ENCODE results near the gene CLCN7. TPM values are rescaled to one million over a fixed set of nuclear protein-coding genes. Genes with fewer than 3 reads are reported as not detected.

Gene CLCN7
- total RNA-seq = 50.6 and 91.4 TPM in 2 replicates

GRCh38 chr16:1474796-1475551, at the start of gene CLCN7:
TSS of gene CLCN7 (minus strand) at chr16:1475028. CDS start at chr16:1474974, 54 bp downstream.

GRCh38 chr16:1492923-1493745, 18.3 kb upstream of the CLCN7 start, which contains the start of gene TELO2:
TSS of gene TELO2 (plus strand) at chr16:1493360. CDS start at chr16:1494282, 922 bp downstream.

GRCh38 chr16:1488619-1489018, 13.8 kb upstream of the CLCN7 start, which contains the start of gene PTX4:
TSS of gene PTX4 (minus strand) at chr16:1488944. CDS start at chr16:1488909, 35 bp downstream.

GRCh38 chr16:1443980-1444729, 30.7 kb downstream of the CLCN7 start, which contains the start of gene CCDC154:
TSS of gene CCDC154 (minus strand) at chr16:1444556. CDS start at chr16:1444322, 234 bp downstream.

GRCh38 chr16:1430759-1431496, 43.9 kb downstream of the CLCN7 start, which contains the start of gene PERCC1:
TSS of gene PERCC1 (plus strand) at chr16:1431078. CDS start at chr16:1432594, 1,516 bp downstream.

GRCh38 chr16:1414532-1415260, 60.1 kb downstream of the CLCN7 start, which contains the start of gene UNKL:
TSS of gene UNKL (minus strand) at chr16:1414704. CDS start at chr16:1414691, 13 bp downstream.

Other genes with a start within 250 kb of the CLCN7 start
- not detected in 2 replicates for gene TPSG1, start 249.8 kb downstream of the CLCN7 start, total RNA-seq
- not detected in 2 replicates for gene TPSB2, start 244.8 kb downstream of the CLCN7 start, total RNA-seq
- not detected in 2 replicates for gene TPSAB1, start 234.3 kb downstream of the CLCN7 start, total RNA-seq
- gene TPSD1, start 219.0 kb downstream of the CLCN7 start, total RNA-seq = not detected in 2 replicates
- 30.3 and 45.2 TPM in 2 replicates for gene UBE2I, start 165.4 kb downstream of the CLCN7 start, total RNA-seq
- 0.28 TPM in 2 replicates for gene BAIAP3, start 141.4 kb downstream of the CLCN7 start, total RNA-seq
- gene TSR3, start 123.2 kb downstream of the CLCN7 start, total RNA-seq = 50.3 and 63.9 TPM in 2 replicates
- gene GNPTG, start 123.1 kb downstream of the CLCN7 start, total RNA-seq = 40.2 and 60.1 TPM in 2 replicates
- 5.3 and 6.7 TPM in 2 replicates for gene UNKL, start 60.3 kb downstream of the CLCN7 start, total RNA-seq
- 14.4 and 15.9 TPM in 2 replicates for gene UQCC4, start 54.3 kb downstream of the CLCN7 start, total RNA-seq
- not detected in 2 replicates for gene PERCC1, start 44.0 kb downstream of the CLCN7 start, total RNA-seq
- 0.14 and 0.28 TPM in 2 replicates for gene CCDC154, start 30.5 kb downstream of the CLCN7 start, total RNA-seq
- 0.09 TPM in 1 of 2 replicates, not detected in the other for gene PTX4, start 13.9 kb upstream of the CLCN7 start, total RNA-seq
- 7.1 and 9.9 TPM in 2 replicates for gene TELO2, start 18.3 kb upstream of the CLCN7 start, total RNA-seq
- gene TMEM204, start 58.6 kb upstream of the CLCN7 start, total RNA-seq = 13.0 and 14.1 TPM in 2 replicates
- gene IFT140, start 137.0 kb upstream of the CLCN7 start, total RNA-seq = 25.0 and 36.9 TPM in 2 replicates
- 3.7 and 5.3 TPM in 2 replicates for gene CRAMP1, start 137.3 kb upstream of the CLCN7 start, total RNA-seq
- 13.7 and 14.2 TPM in 2 replicates for gene JPT2, start 203.3 kb upstream of the CLCN7 start, total RNA-seq
- 34.0 and 41.1 TPM in 2 replicates for gene MAPK8IP3, start 231.2 kb upstream of the CLCN7 start, total RNA-seq